Astrocyte of the cerebellum (primary cell): Measurements from ENCODE around the gene PRM3.
"Not testable (repeated sequence)": the region's sequence is repeated elsewhere in the genome, so short reads cannot be mapped to it uniquely, and the experiment has no call there.

ENCODE experiments used
- DNase-seq: peaks from one replicate; pipeline ENCODE4 v3.0.0-alpha.2; 2011; ENCODE audit warnings: low read depth
- H3K4me3 ChIP-seq: 2 replicates; pipeline ENCODE4 v1.5.1; 2011; ENCODE audit warnings: mild to moderate bottlenecking, low read depth, low read length, moderate library complexity
- in situ Hi-C: cut with HindIII; loops from 2 replicates; pipeline ENCODE4 v1.10.0; 2017; ENCODE audit warnings: low sequenced_read_pairs
- TF ChIP-seq, protein P1 (sequence below): IDR thresholded peaks from 2 replicates; pipeline ENCODE4 v1.5.1; 2012; ENCODE audit warnings: low read length, low read depth, moderate library complexity, mild to moderate bottlenecking; ENCODE audit errors: missing control alignments

Gene PRM3

DNA sequence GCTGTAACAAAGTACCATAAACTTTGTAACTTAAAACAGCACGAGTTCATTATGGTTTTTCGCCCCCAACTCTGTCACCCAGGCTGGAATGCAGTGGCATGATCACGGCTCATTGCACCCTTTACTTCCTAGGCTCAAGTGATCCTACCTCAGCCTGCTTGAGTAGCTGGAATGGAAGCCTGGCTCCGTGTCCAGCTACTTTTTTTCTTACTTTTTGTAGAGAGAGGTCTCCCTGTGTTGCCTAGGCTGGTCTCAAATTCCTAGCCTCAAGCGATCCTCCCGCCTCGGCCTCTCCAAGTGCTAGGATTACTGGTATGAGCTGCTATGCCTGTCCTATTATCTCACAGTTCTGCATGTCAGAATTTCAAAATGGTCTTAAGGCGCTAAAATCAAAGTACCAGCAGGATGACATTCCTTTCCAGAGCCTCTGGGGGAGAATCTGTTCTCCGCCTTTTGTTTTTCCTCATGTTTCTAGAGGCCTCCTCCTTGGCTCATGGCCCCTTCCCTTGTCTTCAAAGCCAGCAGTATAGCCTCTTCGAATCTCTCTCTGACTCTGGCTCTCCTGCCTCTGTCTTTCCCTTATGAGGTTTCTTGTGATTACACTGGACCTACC is 17.8 kb upstream of the PRM3 start:
- in situ Hi-C loops: no loop called here
- DNase-seq: no peak
- no peak overlapping the region for H3K4me3 ChIP-seq
- TF ChIP-seq, protein P1, sequence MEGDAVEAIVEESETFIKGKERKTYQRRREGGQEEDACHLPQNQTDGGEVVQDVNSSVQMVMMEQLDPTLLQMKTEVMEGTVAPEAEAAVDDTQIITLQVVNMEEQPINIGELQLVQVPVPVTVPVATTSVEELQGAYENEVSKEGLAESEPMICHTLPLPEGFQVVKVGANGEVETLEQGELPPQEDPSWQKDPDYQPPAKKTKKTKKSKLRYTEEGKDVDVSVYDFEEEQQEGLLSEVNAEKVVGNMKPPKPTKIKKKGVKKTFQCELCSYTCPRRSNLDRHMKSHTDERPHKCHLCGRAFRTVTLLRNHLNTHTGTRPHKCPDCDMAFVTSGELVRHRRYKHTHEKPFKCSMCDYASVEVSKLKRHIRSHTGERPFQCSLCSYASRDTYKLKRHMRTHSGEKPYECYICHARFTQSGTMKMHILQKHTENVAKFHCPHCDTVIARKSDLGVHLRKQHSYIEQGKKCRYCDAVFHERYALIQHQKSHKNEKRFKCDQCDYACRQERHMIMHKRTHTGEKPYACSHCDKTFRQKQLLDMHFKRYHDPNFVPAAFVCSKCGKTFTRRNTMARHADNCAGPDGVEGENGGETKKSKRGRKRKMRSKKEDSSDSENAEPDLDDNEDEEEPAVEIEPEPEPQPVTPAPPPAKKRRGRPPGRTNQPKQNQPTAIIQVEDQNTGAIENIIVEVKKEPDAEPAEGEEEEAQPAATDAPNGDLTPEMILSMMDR: no peak

DNA sequence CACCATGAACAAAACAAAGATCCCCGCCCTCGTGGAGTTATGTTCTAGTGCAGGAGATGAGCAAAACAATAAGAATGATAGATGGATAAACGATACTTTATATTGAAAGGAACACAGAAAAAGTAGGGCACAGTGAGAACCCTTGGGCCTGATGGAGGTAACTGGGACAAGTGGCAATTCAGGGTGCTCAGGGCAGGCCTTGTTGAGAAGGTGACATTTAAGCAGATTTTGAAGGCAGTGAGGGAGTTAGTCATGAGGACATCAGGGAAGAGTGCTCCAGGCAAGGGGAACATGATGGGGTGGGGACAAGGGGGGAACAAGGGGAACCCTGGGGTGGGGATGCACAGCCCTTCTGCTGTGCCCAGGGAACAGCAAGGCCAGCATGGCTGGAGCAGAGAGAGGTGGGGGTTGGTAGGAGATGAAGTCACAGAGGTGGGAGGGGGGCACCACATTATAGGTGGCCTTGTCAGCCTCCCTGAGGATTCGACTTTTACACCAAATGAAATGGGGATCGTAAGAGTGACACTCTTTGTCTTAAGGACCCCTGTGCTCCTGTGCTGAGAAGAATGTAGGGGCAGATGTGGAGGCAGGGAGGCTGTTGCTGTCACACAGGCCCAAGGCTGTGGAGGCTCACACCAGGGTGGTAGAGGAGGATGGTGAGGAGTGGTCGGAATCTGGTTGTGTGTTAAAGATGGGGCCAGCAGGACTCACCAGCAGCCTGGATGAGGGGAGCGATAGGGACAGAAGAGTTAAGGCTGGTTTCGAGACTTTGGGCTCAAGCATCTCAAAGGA is 16.9 kb upstream of the PRM3 start:
- in situ Hi-C loops: no loop called here
- TF ChIP-seq, protein P1: no peak
- no peak for DNase-seq
- H3K4me3 ChIP-seq: no peak overlapping the region

DNA sequence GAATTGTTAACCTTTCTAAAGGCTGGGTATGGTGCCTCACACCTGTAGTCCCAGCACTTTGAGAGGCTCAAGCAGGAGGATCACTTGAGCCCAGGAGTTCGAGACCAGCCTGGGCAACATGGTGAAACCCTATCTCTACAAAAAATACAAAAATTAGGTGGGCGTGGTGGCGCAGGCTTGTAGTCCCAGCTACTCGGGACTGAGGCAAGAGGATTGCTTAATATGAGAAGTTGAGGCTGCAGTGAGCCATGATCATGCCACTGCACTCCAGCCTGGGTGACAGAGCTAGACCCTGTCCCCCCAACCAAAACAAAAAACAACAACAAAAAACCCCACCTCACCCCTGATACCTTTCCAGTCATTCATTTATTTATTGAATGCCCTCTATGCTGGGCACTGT is 16.3 kb upstream of the PRM3 start:
- H3K4me3 ChIP-seq, DNase-seq, in situ Hi-C loops: not testable (repeated sequence)

DNA sequence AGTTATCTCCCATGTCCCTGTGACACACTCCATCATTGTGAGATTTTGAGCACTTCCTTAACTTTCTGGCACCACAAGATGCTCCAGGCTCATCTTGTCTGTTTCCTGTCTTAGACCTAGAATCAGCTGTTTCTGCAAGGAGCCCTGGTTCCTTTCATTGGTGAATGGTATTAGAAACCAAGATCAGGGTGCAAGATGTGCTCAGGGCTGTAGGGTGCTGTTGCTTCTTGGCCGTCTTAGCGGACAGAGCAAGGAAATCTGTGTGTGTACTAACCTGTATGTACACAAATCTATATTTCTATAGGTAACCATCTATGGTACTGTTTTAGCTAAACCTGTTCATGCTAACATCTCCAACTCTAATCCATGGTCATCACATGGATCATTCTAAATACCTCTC is 15.8 kb upstream of the PRM3 start:
- H3K4me3 ChIP-seq: no peak overlapping the region
- in situ Hi-C loops: no loop called here
- TF ChIP-seq, protein P1: no peak
- DNase-seq: no peak

DNA sequence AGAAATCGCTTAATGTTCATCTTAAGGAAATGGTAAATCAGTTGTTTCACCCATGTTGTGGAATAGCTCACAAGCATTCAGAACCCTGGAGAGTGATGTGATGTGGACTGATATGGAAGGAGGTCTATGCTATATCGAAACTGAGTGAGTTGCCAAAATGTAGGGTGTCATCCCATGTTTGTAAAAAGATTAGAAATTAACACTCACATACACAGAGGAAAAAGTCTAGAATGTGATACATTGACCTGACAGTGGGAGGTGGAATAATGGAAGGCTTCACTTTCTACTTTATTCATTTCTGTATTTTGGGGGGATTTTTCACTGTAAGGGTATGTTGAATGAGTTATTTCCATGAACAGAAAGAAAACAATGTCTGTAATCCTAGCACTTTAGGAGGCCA is 12.4 kb upstream of the PRM3 start:
- H3K4me3 ChIP-seq: no peak overlapping the region
- TF ChIP-seq, protein P1: no peak
- in situ Hi-C loops: no loop called here
- DNase-seq: no peak

DNA sequence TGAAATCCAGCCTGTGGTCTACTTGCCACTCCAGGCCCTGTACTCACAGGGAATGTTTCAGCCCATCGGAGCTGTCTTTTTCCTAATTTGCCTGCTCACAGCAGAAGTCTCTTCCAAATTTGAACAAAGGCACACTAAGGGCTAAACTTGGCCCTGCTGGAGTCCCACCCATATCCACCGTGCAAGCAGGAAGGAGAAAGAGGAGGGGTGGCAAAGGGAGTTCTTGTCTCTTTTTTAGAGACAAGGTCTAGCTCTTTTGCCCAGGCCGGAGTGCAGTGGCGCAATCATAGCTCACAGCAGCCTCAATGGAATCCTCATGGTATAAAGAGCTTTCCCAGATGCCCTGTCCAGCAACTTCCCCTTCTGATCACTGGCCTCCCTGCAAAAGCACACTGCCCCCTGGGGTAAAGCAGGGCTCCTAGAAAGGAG is 10.4 kb upstream of the PRM3 start:
- in situ Hi-C loops: no loop called here
- H3K4me3 ChIP-seq: no peak overlapping the region
- DNase-seq: no peak
- TF ChIP-seq, protein P1: no peak
